ENCODE results near the gene PRKG2.

Gene PRKG2

DNA sequence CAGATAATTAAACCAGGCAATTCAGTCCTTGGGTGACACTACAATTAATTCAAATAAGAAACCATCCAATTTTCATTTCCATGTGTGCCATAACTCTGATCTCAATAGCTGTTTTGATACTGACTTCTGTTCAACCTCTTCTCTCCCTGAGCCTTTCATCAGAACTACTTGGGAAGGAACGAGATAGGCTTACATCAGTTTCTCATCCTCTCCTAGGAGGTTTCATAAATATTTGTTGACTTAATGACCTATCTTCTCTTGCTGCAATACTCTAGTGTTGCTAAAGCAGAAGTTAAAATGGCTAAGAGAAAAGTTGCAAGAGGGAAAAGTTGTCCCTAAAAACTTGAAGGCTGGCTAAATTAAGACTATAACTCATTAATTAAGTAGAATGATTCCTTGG lies 41.8 kb downstream of the PRKG2 start:
- no peak overlapping the region for H3K27ac ChIP-seq
- no peak for TF ChIP-seq ZFX (IDR thresholded peaks at IDR 0.05; ENCODE audit: borderline replicate concordance)
- TF ChIP-seq, protein P1, sequence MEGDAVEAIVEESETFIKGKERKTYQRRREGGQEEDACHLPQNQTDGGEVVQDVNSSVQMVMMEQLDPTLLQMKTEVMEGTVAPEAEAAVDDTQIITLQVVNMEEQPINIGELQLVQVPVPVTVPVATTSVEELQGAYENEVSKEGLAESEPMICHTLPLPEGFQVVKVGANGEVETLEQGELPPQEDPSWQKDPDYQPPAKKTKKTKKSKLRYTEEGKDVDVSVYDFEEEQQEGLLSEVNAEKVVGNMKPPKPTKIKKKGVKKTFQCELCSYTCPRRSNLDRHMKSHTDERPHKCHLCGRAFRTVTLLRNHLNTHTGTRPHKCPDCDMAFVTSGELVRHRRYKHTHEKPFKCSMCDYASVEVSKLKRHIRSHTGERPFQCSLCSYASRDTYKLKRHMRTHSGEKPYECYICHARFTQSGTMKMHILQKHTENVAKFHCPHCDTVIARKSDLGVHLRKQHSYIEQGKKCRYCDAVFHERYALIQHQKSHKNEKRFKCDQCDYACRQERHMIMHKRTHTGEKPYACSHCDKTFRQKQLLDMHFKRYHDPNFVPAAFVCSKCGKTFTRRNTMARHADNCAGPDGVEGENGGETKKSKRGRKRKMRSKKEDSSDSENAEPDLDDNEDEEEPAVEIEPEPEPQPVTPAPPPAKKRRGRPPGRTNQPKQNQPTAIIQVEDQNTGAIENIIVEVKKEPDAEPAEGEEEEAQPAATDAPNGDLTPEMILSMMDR (IDR thresholded peaks at IDR 0.05), result no peak

DNA sequence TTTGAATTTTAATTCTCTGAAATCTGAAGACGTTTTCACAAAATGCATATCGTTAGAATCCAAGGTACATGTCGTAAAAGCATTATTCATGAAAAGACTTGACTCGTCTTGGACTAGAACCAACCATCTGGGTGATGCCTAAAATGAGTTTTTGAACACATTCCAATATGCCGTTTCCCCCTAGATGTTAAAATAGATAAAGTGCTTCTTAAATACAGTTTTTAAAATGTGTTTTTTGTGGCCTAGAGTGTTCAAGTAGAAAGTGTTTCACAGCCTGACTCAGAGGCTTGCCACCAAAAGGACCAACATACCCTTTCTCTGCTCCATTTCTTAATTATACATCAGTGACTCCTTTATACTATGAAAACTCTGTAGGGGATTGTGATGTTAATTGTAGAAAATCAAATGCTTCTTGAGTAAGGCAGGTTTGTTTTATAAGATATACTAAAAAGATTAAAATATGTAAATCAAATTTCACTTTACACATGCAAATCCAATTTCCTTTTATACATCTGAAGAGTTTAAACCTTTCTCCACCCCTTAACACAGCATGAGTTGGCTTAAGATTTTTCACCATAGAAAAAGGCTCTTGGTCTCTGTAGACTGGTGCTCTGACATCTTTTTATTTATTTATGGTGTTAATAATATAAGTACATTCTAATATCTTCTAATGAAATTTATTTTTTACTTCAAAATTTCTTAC lies 48.4 kb downstream of the PRKG2 start:
- no peak overlapping the region for H3K27ac ChIP-seq
- no peak for TF ChIP-seq ZFX (IDR thresholded peaks at IDR 0.05; ENCODE audit: borderline replicate concordance)
- TF ChIP-seq, protein P1 (IDR thresholded peaks at IDR 0.05), result no peak

DNA sequence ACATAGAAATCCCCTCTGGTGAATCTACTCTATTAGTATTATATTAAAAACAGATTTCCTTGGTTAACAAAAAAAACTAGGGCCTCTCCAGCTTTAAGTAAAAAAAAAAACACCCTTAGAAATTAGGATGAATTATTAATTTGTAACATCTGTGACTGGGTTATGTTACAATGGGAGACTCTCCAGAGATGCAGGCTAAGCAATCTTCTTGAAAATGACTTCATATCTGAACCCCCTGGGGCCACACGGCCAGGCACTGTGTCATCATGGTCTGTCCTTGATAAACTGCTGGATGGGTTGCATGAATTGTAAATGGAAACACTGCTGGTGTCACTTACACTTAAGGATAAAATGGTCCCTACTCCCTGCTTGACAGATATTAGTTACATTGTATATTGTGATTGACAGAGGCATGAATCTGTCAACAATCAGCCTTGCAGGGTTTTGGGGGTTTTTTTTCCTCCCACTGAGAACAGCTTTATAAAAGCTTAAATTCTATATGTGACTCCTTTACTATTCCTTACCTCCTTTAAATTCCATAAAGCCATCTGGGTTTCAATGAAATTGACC lies 49.1 kb downstream of the PRKG2 start:
- TF ChIP-seq, protein P1 (IDR thresholded peaks at IDR 0.05), result no peak
- TF ChIP-seq ZFX (IDR thresholded peaks at IDR 0.05; ENCODE audit: borderline replicate concordance), result no peak
- H3K27ac ChIP-seq, result no peak overlapping the region

- no peak for TF ChIP-seq ZFX (IDR thresholded peaks at IDR 0.05; ENCODE audit: borderline replicate concordance)
- TF ChIP-seq, protein P1 (IDR thresholded peaks at IDR 0.05), result no peak
- no peak overlapping the region for H3K27ac ChIP-seq
Observed at GRCh38 chr4:81164623-81165416, 50.2 kb downstream of the PRKG2 start.

GRCh38 chr4:81164126-81164525 lies 50.9 kb downstream of the PRKG2 start:
- no peak overlapping the region for H3K27ac ChIP-seq
- TF ChIP-seq, protein P1 (IDR thresholded peaks at IDR 0.05), result no peak
- no peak for TF ChIP-seq ZFX (IDR thresholded peaks at IDR 0.05; ENCODE audit: borderline replicate concordance)

DNA sequence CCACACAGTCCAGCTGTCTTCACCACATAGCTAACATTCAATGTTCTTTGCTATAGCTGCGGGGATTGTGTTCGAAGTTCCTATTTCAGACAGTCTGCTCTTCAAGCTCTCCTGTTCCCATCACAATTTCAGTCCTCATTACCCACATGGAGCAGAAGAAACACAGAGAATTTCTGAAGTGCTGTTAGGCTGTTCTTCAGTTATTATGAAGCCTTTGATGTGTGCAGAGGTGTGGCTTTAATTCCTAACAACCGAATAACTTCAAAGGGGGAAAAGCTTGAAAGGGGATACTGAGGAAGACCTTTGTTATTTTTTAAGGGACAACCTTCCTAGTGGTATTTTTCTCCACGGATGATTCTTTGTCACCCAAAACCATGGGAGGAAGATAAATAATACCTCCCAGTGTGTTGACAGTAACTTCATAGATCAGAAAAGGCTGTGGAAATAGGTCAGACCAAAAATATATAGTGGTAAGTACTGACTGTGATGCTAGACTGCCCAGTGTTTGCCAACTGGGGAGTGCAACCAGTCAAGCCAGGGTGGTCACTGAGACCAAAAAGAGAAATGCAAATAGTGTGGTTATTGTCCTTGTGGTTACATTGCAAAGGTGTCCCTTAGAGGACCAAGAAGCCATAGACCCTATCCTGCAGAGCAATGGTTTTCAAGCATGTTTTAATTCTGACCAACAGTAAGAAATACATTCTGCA lies 52.1 kb downstream of the PRKG2 start:
- TF ChIP-seq, protein P1 (IDR thresholded peaks at IDR 0.05), result no peak
- no peak for TF ChIP-seq ZFX (IDR thresholded peaks at IDR 0.05; ENCODE audit: borderline replicate concordance)
- no peak overlapping the region for H3K27ac ChIP-seq

GRCh38 chr4:81153714-81154323 lies 61.2 kb downstream of the PRKG2 start:
- peak overlapping the region; percentile 48 for H3K27ac ChIP-seq

Data from 22Rv1 (cell line).